Colonic mucosa (tissue), 4 donors: ENCODE data around the gene ZNF692. TPM values are rescaled to one million over a fixed set of nuclear protein-coding genes. Genes with fewer than 3 reads are reported as not detected.
"Not testable (repeated sequence)": the region's sequence is repeated elsewhere in the genome, so short reads cannot be mapped to it uniquely, and the experiment has no call there.

Experiments
- DNase-seq: peaks from one replicate; pipeline ENCODE4 v3.0.0-alpha.2; 2020
- H3K27ac ChIP-seq: fragments of 200-600 bp; one replicate; pipeline ENCODE4 v1.8.0; 2021
- H3K27me3 ChIP-seq: fragments of 200-600 bp; one replicate; pipeline ENCODE4 v1.8.0; 2021
- H3K36me3 ChIP-seq: fragments of 200-600 bp; one replicate; pipeline ENCODE4 v1.8.0; 2021
- H3K4me1 ChIP-seq: fragments of 200-600 bp; one replicate; pipeline ENCODE4 v1.8.0; 2021; ENCODE audit warnings: mild to moderate bottlenecking
- H3K4me3 ChIP-seq: fragments of 200-600 bp; one replicate; pipeline ENCODE4 v1.8.0; 2021
- H3K9ac ChIP-seq, 2 donors: one replicate each; pipeline ENCODE4 v1.7.0; 2013; ENCODE audit warnings: control low read depth in 2 of 2, low read depth in 2 of 2, low read length in 2 of 2
- H3K9me3 ChIP-seq: fragments of 200-600 bp; one replicate; pipeline ENCODE4 v1.8.0; 2021
- CTCF ChIP-seq: fragments of 200-600 bp; IDR thresholded peaks from one replicate; pipeline ENCODE4 v1.8.0; 2022; ENCODE audit warnings: antibody characterized with exemption, mild to moderate bottlenecking
- intact Hi-C: fragments of 100-400 bp; cut with DNase I; formaldehyde crosslinking; loops from one replicate; pipeline ENCODE4 v1.14.1; 2022
- total RNA-seq, 2 donors: library from RNA; stranded (reverse); fragmentation: NEBNext Ultra II Directional in 1 of 2; extraction: Animal tissue kit (Norgen Biotek cat#: 25700) in 1 of 2; gene quantifications; one replicate each; pipeline ENCODE4 v1.2.1, GENCODE V29; 2021
- donor health status: healthy.
- donor health status: DM: no; HTN: no; CAD: no.
- donor health status: DM: no; HTN: no; CAD: no.

The ZNF692 gene
- total RNA-seq, 2 donors from 2014 or later: 20.9 to 46.9 TPM

GRCh38 chr1:248810000-248810726, 48.7 kb downstream of the ZNF692 start:
- TF ChIP-seq CTCF: no peak
- intact Hi-C loops: no loop called here
- no peak for DNase-seq

GRCh38 chr1:248808876-248809275, 50.0 kb downstream of the ZNF692 start:
- no peak for DNase-seq
- no peak overlapping the region for H3K4me3 ChIP-seq
- TF ChIP-seq CTCF: no peak
- intact Hi-C loops: no loop called here
- H3K9me3 ChIP-seq: no peaks in the 10 kb centered on the region
- peaks cover 10% of the 10 kb centered on the region for H3K4me1 ChIP-seq
- no peaks in the 10 kb centered on the region for H3K27me3 ChIP-seq
- H3K9ac ChIP-seq: no peak overlapping the region
- H3K36me3 ChIP-seq: no peaks in the 10 kb centered on the region
- no peak overlapping the region for H3K27ac ChIP-seq

More at GRCh38 chr1:248810000-248810726, 48.7 kb downstream of the ZNF692 start:
- Histone ChIP-seq H3K9me3 (no peaks in the 10 kb centered on the region), H3K4me1 (peaks cover 5% of the 10 kb centered on the region), H3K36me3 (peaks cover 4% of the 10 kb centered on the region), H3K9ac (no peak overlapping the region), H3K27ac (no peak overlapping the region), H3K4me3 (no peak overlapping the region), H3K27me3 (no peaks in the 10 kb centered on the region)

- peak; percentile 75 for DNase-seq
- Histone ChIP-seq H3K36me3 (no peaks in the 10 kb centered on the region), H3K9me3 (no peaks in the 10 kb centered on the region), H3K9ac (no peak overlapping the region), H3K4me1 (peaks cover 10% of the 10 kb centered on the region), H3K4me3 (no peak overlapping the region), H3K27me3 (no peaks in the 10 kb centered on the region), H3K27ac (no peak overlapping the region)
- intact Hi-C loops: loop anchor here (2.0 kb wide), 2 partner anchors 108 to 186 kb away; no protein-coding TSS in a partner anchor
- peak; percentile 67 for TF ChIP-seq CTCF
These were observed 51.7 kb downstream of the ZNF692 start for GRCh38 chr1:248807067-248807737.

- intact Hi-C loops: loop anchor here (2.0 kb wide), 2 partner anchors 107 to 185 kb away; no protein-coding TSS in a partner anchor
- H3K9ac ChIP-seq: no peak overlapping the region
- no peaks in the 10 kb centered on the region for H3K36me3 ChIP-seq
- H3K27me3 ChIP-seq: no peaks in the 10 kb centered on the region
- no peak for DNase-seq
- H3K4me1 ChIP-seq: peaks cover 10% of the 10 kb centered on the region
- no peaks in the 10 kb centered on the region for H3K9me3 ChIP-seq
- no peak overlapping the region for H3K4me3 ChIP-seq
- no peak for TF ChIP-seq CTCF
- peak overlapping the region; percentile 80 for H3K27ac ChIP-seq
These were observed 53.0 kb downstream of the ZNF692 start for GRCh38 chr1:248805876-248806275.

- Histone ChIP-seq H3K27ac (peak overlapping the region; percentile 80), H3K27me3 (no peaks in the 10 kb centered on the region), H3K4me1 (peaks cover 10% of the 10 kb centered on the region), H3K4me3 (no peak overlapping the region), H3K36me3 (no peaks in the 10 kb centered on the region), H3K9ac (peak overlapping the region in 1 of 2 donors; percentile 41), H3K9me3 (no peaks in the 10 kb centered on the region)
- DNase-seq: peak; percentile 45
- no peak for TF ChIP-seq CTCF
- intact Hi-C loops: no loop called here
These were observed 53.9 kb downstream of the ZNF692 start for GRCh38 chr1:248804771-248805681.

GRCh38 chr1:248803501-248803900, 55.4 kb downstream of the ZNF692 start:
- H3K36me3 ChIP-seq, intact Hi-C loops, H3K9me3 ChIP-seq, H3K27ac ChIP-seq, H3K27me3 ChIP-seq, H3K9ac ChIP-seq, H3K4me3 ChIP-seq, DNase-seq: not testable (repeated sequence)
- H3K4me1 ChIP-seq: peaks cover 10% of the 10 kb centered on the region
